Upper lobe of left lung (tissue), 4 donors: ENCODE data around the gene KRT13.
A peak's percentile ranks its signal among the peaks of the same experiment; 100 is the strongest.

Source experiments
- CTCF ChIP-seq, 6 experiments: fragments of 450-650 bp in 4 of 6; fragments of 200-600 bp in 2 of 6; sonication (generic) in 2 of 6; IDR thresholded peaks; one replicate each; pipeline ENCODE4 v1.5.1; 2016 to 2019; ENCODE audit warnings: antibody characterized with exemption in 6 of 6
- EP300 ChIP-seq, 4 donors: sonication (generic); formaldehyde crosslinking; IDR thresholded peaks; one replicate each; pipeline ENCODE4 v1.5.1; 2017; ENCODE audit warnings: antibody characterized with exemption in 4 of 4, control low read depth in 2 of 4
- POLR2A ChIP-seq, 4 donors: fragments of 450-650 bp; IDR thresholded peaks; one replicate each; pipeline ENCODE4 v1.5.1; 2016 to 2017; ENCODE audit warnings: antibody characterized with exemption in 4 of 4, mild to moderate bottlenecking in 2 of 4
- POLR2AphosphoS5 ChIP-seq, 2 donors: sonication (generic); formaldehyde crosslinking; IDR thresholded peaks; one replicate each; pipeline ENCODE4 v1.5.1; 2017; ENCODE audit warnings: antibody characterized with exemption in 2 of 2

GRCh38 chr17:41524261-41524660 lies 18.8 kb upstream of the KRT13 start:
- TF ChIP-seq CTCF (IDR thresholded peaks at IDR 0.05) (no peak), POLR2AphosphoS5 (IDR thresholded peaks at IDR 0.05) (no peak), POLR2A (IDR thresholded peaks at IDR 0.05) (peak in 1 of 4 donors; percentile 3), EP300 (IDR thresholded peaks at IDR 0.05) (no peak)
